HG03139 (cell line): ENCODE results near the gene NKIRAS2.

ENCODE experiments used
- ATAC-seq: cut with Tn5 transposase; IDR thresholded peaks from one replicate; pipeline ENCODE4 v1.9.1; 2021; ENCODE audit not compliant: unreplicated experiment

Gene NKIRAS2

DNA sequence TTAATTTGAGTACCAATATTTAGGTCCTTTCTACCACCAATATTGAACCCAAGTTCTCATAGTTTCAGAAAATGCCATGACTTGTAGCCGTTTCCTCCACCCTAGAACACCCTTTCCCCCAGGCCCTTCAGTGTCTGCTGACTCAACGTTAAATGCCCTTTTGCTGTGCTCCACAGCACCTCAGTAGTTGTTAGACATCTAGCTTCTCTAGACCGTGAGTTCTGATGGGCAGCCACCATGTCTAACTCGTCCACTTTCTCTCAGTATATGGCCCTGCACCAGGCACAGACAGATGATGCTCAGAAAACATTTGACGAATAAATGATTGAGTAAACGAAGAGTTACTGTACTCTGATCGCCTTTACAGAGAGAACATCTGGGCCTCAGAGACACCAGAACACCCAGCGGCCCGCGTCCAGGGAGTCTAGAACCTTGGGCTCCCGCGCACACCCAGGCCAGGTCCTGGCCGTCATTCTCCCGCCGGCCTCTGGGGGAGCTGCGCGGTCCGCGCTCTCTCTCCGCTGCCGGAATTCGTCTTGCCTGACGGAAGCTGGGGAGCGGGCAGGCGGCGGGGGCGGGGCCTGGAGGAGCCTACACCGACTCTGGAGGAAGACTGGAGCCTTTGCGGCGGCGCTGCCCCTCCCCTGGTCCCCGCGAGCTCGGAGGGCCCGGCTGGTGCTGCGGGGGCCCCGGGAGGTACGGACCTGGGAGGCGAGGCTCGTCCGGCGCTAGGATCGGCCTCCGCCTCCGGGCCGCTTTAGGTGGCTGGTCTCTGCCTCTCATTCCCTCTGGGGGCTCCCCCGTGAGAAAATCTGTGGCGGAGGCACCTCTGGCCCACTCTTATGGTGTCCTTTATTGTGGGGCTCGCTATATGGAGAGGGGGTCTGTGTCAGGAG lies at the start of gene NKIRAS2:
Gene NKIRAS2, plus strand, starts transcription at position 582 of the 896 bp plus-strand sequence. CDS start 1,488 bp downstream, outside the sequence.
- ATAC-seq: peak; percentile 46

- ATAC-seq: no peak
These were observed 49.0 kb upstream of the NKIRAS2 start for GRCh38 chr17:41970901-41971331.

DNA sequence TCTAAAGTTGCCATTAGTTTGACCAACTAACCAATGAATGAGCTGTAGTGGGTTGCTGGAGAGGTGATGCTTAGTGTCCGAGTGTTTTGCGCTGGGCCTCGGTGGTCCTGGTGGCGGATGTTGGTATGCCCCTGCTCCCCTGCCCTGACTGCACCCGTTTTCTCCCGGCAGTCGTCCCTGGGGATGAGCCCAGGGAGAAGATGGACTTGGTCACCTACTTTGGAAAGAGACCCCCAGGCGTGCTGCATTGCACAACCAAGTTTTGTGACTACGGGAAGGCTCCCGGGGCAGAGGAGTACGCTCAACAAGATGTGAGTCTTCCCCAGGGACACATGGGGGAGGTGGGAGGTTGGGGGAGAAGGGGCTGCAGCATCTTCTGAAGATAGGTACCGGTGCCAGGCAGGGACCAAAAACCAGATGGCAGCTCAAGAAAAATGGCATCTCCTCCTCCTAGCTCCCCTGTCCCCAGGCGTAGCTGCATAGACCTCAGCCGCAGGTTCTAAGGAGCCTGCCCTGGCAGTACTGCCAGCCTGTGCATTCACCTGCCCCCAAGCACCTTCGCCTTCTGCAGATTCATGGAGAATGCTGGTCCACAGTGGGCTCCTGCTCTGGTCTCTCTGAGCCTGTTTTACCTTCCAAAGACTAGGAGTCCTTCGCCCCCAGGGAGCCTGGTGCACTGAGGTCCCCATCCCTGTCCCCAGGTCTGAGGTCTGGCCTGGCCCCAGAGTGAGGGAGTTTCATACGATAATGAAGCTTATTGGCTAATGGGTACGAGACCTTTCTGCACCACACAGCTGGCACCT lies 48.0 kb upstream of the NKIRAS2 start:
- no peak for ATAC-seq

GRCh38 chr17:41972571-41973407 lies 47.1 kb upstream of the NKIRAS2 start:
- no peak for ATAC-seq

DNA sequence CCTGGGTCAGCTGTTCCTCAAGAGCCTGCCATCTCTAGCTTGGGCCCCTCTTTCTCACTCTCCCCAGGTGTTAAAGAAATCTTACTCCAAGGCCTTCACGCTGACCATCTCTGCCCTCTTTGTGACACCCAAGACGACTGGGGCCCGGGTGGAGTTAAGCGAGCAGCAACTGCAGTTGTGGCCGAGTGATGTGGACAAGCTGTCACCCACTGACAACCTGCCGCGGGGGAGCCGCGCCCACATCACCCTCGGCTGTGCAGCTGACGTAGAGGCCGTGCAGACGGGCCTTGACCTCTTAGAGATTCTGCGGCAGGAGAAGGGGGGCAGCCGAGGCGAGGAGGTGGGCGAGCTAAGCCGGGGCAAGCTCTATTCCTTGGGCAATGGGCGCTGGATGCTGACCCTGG lies 46.5 kb upstream of the NKIRAS2 start:
- no peak for ATAC-seq

DNA sequence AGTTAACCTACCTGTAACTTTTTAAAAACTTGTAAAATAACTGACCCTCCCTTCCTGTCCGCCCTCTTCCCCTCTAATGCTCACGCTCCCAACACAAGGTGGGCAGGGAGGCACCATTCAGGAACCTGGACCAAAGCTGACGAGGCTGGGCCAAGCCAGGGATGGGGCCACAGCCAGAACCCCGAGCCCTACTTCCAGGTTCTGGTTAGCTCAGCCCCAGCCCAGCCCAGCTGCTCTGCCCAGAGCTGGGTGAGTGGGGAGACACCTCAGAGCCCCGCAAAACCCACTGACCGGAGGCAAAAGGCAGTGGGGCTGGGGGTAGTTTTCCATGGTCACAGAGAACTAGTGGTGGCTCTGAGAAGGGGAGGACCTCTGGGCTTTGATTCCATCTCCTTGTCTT lies 45.9 kb upstream of the NKIRAS2 start:
- ATAC-seq: no peak

- no peak for ATAC-seq
These were observed 45.2 kb upstream of the NKIRAS2 start for GRCh38 chr17:41974658-41975057.

GRCh38 chr17:41975099-41976083 lies 44.5 kb upstream of the NKIRAS2 start:
- no peak for ATAC-seq

DNA sequence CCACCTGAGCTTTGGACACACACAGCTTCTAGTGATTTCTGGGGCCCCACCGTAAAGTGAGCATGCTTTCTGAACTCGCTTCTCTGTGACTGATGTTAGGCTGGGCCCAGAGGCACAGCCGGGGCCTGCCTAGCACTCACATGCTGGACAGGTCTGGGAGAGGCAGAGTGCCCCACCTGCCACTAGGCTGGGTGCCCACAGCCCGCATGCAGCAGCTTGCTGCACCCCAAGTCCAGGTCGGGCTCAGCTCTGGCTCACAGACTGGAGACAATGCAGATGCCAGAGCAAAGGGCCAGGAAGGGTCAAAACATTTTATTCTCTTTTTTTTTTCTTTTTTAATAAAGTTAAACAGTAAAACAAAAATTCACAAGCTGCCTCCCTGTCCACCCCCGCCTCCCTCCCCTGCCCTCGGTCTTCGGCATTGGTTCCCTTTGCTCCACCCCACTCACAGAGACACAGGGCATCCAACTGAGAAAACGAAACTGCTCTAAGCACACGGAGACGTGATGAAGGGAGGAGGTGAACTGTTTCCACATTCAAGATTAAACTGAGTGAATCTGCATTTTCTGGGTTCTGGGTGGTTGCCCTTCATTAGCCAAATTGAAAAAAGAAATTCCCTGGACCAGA lies 43.6 kb upstream of the NKIRAS2 start:
- no peak for ATAC-seq

DNA sequence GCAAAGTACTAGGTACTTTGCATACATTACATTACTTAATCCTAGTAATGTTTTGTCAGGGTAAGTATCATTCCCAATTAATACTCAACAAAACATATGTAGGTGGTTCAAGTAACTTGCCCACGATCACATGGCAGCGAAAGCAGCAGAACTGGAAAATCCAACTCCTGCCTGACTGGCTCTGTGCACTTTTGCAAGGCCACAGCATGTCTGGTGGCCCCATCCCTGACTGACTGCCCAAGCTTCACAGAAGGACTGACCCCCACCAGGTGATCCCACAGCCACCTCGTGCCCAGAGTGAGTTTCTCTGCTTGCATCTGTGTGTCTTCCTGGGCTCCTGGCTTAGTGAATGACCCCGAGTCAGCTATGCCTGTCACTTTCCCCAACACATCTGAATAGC lies 41.9 kb upstream of the NKIRAS2 start:
- ATAC-seq: no peak

GRCh38 chr17:41982026-41982760 lies 37.7 kb upstream of the NKIRAS2 start:
- ATAC-seq: no peak

DNA sequence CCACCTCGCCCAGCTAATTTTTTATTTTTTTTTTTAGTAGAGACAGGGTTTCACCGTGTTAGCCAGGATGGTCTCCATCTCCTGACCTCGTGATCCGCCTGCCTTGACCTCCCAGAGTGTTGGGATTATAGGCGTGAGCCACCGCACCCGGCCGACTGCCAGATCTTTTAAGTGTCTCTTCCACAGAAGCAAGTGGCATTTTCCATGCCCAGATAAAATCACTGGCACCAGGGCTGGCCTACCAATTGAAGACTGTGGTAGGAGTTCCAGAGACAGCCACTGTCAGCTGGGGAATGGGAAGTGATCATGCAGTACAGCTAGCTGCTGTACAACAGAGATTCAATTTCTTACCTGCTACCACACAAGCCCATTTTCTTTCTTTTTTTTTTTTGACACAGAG lies 35.4 kb upstream of the NKIRAS2 start:
- ATAC-seq: no peak

DNA sequence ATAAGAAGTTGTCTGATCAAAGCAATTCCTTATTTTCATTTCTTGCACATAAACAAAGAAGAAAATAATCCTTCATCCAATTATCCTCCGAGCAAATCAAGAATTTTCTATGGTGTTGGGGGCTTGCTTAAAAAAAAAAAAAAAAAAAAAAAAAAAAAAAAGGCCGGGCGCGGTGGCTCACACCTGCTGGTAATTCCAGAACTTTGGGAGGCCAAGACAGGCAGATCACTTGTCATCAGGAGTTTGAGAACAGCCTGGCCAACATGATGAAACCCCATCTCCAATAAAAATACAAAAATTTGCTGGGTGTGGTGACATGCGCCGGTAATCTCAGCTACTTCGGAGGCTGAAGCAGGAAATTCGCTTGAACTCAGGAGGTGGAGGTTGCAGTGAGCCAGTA lies 34.0 kb upstream of the NKIRAS2 start:
- no peak for ATAC-seq

DNA sequence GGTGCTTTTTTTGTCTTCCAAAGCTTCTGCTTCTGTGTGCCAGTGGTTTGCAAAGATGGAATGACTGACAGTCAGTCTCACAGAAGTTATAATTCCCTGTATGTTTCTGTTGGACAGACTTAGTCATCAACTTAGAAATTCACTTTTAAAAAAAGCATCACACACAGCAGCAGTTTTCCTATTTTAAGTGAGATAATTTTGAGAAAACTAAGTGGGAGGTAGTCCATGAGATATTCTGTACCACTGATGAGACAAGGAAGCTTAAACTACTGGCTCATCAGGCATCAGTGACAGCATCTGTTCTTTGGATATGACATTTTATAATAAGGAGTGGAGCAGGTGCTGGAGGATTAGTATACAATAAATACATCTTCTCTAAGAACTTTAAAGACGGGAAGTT lies 33.3 kb upstream of the NKIRAS2 start:
- no peak for ATAC-seq

DNA sequence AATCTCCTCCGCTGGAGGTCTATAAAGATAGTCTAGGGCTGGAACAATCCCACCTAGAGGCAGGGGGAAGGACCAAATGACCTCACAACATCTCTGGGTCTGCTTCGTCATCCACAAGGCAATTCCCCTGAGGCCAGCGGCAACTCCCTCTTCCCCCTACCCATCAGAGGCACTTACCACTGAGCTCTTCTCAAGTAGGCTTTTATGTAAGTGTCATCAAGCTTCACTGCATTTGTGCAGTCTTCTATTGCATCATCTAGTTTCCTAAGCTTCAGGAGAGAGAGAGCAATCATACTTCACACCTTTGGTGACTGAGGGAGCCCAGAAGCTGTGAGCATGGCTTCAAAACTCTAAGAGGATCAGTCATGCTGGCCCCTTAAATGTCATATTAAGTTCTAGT lies 32.2 kb upstream of the NKIRAS2 start:
- no peak for ATAC-seq

- ATAC-seq: no peak
These were observed 31.5 kb upstream of the NKIRAS2 start for GRCh38 chr17:41988418-41988817.

GRCh38 chr17:41989702-41990419 lies 30.0 kb upstream of the NKIRAS2 start:
- no peak for ATAC-seq

GRCh38 chr17:41992576-41992975 lies 27.3 kb upstream of the NKIRAS2 start:
- no peak for ATAC-seq
